Activated B cell treated with CpG ODN at 0.5 μM for 24 hours (primary cell): ENCODE data around the gene TBC1D22A. TPM values are rescaled to one million over a fixed set of nuclear protein-coding genes. Genes with fewer than 3 reads are reported as not detected.

Source experiments
- ATAC-seq: fragments of 200-7000 bp; cut with Tn5 transposase; one replicate; pipeline ENCODE4 v1.10.0; 2021; ENCODE audit warnings: low read depth, mild to moderate bottlenecking, moderate library complexity
- CTCF ChIA-PET: fragments of 350-600 bp; sonication (Branson Sonifier 250); formaldehyde crosslinking; loops from one replicate; lab custom pipeline; 2021; ENCODE audit warnings: antibody characterized with exemption; lab: Charles Lee
- POLR2A ChIA-PET: fragments of 350-600 bp; sonication (Branson Sonifier 250); formaldehyde crosslinking; loops from one replicate; lab custom pipeline; 2021; ENCODE audit warnings: antibody characterized with exemption; lab: Charles Lee
- DNase-seq: peaks from one replicate; pipeline ENCODE4 v3.0.0; 2022
- H3K27ac Mint-ChIP-seq: one replicate; pipeline ENCODE4 v1.8.0; 2020; ENCODE audit warnings: mixed read lengths
- H3K27me3 Mint-ChIP-seq: one replicate; pipeline ENCODE4 v1.8.0; 2021; ENCODE audit warnings: mixed read lengths
- H3K36me3 Mint-ChIP-seq: one replicate; pipeline ENCODE4 v1.8.0; 2021; ENCODE audit warnings: low read depth, mixed read lengths
- H3K4me1 Mint-ChIP-seq: one replicate; pipeline ENCODE4 v1.8.0; 2021; ENCODE audit warnings: mixed read lengths
- H3K4me3 Mint-ChIP-seq: one replicate; pipeline ENCODE4 v1.8.0; 2020; ENCODE audit warnings: mild to moderate bottlenecking, mixed read lengths
- H3K9me3 Mint-ChIP-seq: one replicate; pipeline ENCODE4 v1.8.0; 2020; ENCODE audit warnings: mixed read lengths
- CTCF ChIP-seq: fragments of 200-600 bp; IDR thresholded peaks from one replicate; pipeline ENCODE4 v1.8.0; 2022; ENCODE audit warnings: antibody characterized with exemption, mild to moderate bottlenecking
- intact Hi-C: fragments of 100-400 bp; cut with micrococcal nuclease; formaldehyde crosslinking; loops from one replicate; pipeline ENCODE4 v1.15.1; 2024
- total RNA-seq: library from RNA; stranded (reverse); gene quantifications from 2 replicates; pipeline ENCODE4 v1.2.3, GENCODE V29; 2022

Gene TBC1D22A
- total RNA-seq, 1 donor from 2014 or later, result 85.9 TPM

GRCh38 chr22:47036936-47037485 lies 274.6 kb downstream of the TBC1D22A start:
- no peak overlapping the region for H3K27ac Mint-ChIP-seq
- H3K36me3 Mint-ChIP-seq, result peaks cover 72% of the 10 kb centered on the region
- ATAC-seq (no peak), DNase-seq (no peak)
- POLR2A ChIA-PET, result no interaction called here
- H3K27me3 Mint-ChIP-seq, result no peaks in the 10 kb centered on the region
- no peaks in the 10 kb centered on the region for H3K9me3 Mint-ChIP-seq
- intact Hi-C loops, result no loop called here
- H3K4me1 Mint-ChIP-seq, result no peaks in the 10 kb centered on the region
- no peak overlapping the region for H3K4me3 Mint-ChIP-seq
- CTCF ChIA-PET, result no interaction called here
- TF ChIP-seq CTCF, result no peak

- Mint-ChIP-seq H3K27ac (no peak overlapping the region), H3K27me3 (no peaks in the 10 kb centered on the region), H3K4me1 (peaks cover 6% of the 10 kb centered on the region), H3K4me3 (no peak overlapping the region), H3K36me3 (peaks cover 73% of the 10 kb centered on the region), H3K9me3 (no peaks in the 10 kb centered on the region)
- ChIA-PET CTCF (no interaction called here), POLR2A (no interaction called here)
- intact Hi-C loops, result no loop called here
- ATAC-seq (no peak), DNase-seq (no peak)
- no peak for TF ChIP-seq CTCF
Measured at GRCh38 chr22:47038206-47038835, 275.9 kb downstream of the TBC1D22A start.

- intact Hi-C loops, result no loop called here
- H3K27ac Mint-ChIP-seq, result no peak overlapping the region
- H3K4me3 Mint-ChIP-seq, result no peak overlapping the region
- ChIA-PET CTCF (no interaction called here), POLR2A (no interaction called here)
- DNase-seq (no peak), ATAC-seq (no peak)
- H3K27me3 Mint-ChIP-seq, result no peaks in the 10 kb centered on the region
- no peaks in the 10 kb centered on the region for H3K9me3 Mint-ChIP-seq
- peaks cover 14% of the 10 kb centered on the region for H3K4me1 Mint-ChIP-seq
- TF ChIP-seq CTCF, result no peak
- peaks cover 74% of the 10 kb centered on the region for H3K36me3 Mint-ChIP-seq
Measured at GRCh38 chr22:47039356-47039755, 276.9 kb downstream of the TBC1D22A start.

- no peak overlapping the region for H3K27ac Mint-ChIP-seq
- DNase-seq, result no peak
- POLR2A ChIA-PET, result no interaction called here
- TF ChIP-seq CTCF, result no peak
- no peaks in the 10 kb centered on the region for H3K27me3 Mint-ChIP-seq
- ATAC-seq, result no peak
- no peaks in the 10 kb centered on the region for H3K9me3 Mint-ChIP-seq
- H3K4me1 Mint-ChIP-seq, result peaks cover 16% of the 10 kb centered on the region
- CTCF ChIA-PET, result no interaction called here
- intact Hi-C loops, result no loop called here
- H3K36me3 Mint-ChIP-seq, result peaks cover 70% of the 10 kb centered on the region
- no peak overlapping the region for H3K4me3 Mint-ChIP-seq
Measured at GRCh38 chr22:47040486-47041270, 278.2 kb downstream of the TBC1D22A start.
